HCT116 (cell line): ENCODE results near the gene EIF2AK3. TPM values are rescaled to one million over a fixed set of nuclear protein-coding genes. Genes with fewer than 3 reads are reported as not detected.

ENCODE experiments used
- ATAC-seq: fragments of 200-7000 bp; cut with Tn5 transposase; 2 replicates; pipeline ENCODE4 v1.9.1; 2020; ENCODE audit warnings: mild to moderate bottlenecking, moderate library complexity
- BruUV-seq: library from RNA; stranded (reverse); fragments of 400-500 nt; replicated peaks from 2 replicates; lab custom pipeline; 2021; lab: Mats Ljungman, UMichigan
- CTCF ChIA-PET: fragments of 300-600 bp; sonication (Branson Sonifier 250); formaldehyde crosslinking; loops from one replicate; lab custom pipeline; 2021; ENCODE audit warnings: antibody characterized with exemption; lab: Charles Lee
- POLR2A ChIA-PET: fragments of 300-600, 350-600 bp; sonication (Branson Sonifier 250); formaldehyde crosslinking; loops from one replicate; lab custom pipeline; 2021; ENCODE audit warnings: antibody characterized with exemption; lab: Charles Lee
- RAD21 ChIA-PET, 2 experiments: fragments of 300-600 bp; sonication (Branson Sonifier 250); formaldehyde crosslinking; loops; one replicate each; lab custom pipeline; 2023; ENCODE audit warnings: low total read pairs in 2 of 2; ENCODE audit not compliant: uncharacterized antibody in 2 of 2, unreplicated experiment in 2 of 2, low non-redundant PET in 1 of 2; lab: Charles Lee
- DNase-seq: peaks from one replicate; pipeline ENCODE4 v3.0.0-alpha.2; 2010; ENCODE audit warnings: low read depth, low spot score
- H2AFZ ChIP-seq: fragments of 200-600 bp; shearing (Covaris generic), sonication (generic); 2 replicates; pipeline ENCODE4 v1.6.1; 2017; ENCODE audit warnings: low read depth, mixed run types, mixed read lengths, antibody characterized with exemption, low read length; ENCODE audit not compliant: poor library complexity, severe bottlenecking
- H3K27ac ChIP-seq: 2 replicates; pipeline ENCODE4 v1.5.1; 2012; ENCODE audit warnings: low read depth, low read length
- H3K27me3 ChIP-seq: fragments of 200-600 bp; sonication (generic); 2 replicates; pipeline ENCODE4 v1.6.1; 2016; ENCODE audit warnings: mixed run types, low read length, mixed read lengths; ENCODE audit not compliant: insufficient read depth
- H3K36me3 ChIP-seq, 2 experiments: fragments of 200-500 bp in 1 of 2; fragments of 200-600 bp in 1 of 2; sonication (Bioruptor generic) in 1 of 2; sonication (generic) in 1 of 2; 2 replicates each; pipeline versions ENCODE4 v1.5.1 to v1.6.1; 2014 to 2016; ENCODE audit warnings: low read length in 2 of 2, inconsistent platforms in 1 of 2, mixed read lengths in 1 of 2, mixed run types in 1 of 2; ENCODE audit not compliant: insufficient read depth in 2 of 2, control insufficient read depth in 1 of 2
- H3K4me1 ChIP-seq, 2 experiments: fragments of 200-600 bp in 1 of 2; sonication (generic) in 1 of 2; 2 replicates each; pipeline versions ENCODE4 v1.5.1 to v1.6.1; 2012 to 2017; ENCODE audit warnings: low read length in 2 of 2, inconsistent platforms in 1 of 2, mild to moderate bottlenecking in 1 of 2, mixed read lengths in 1 of 2, mixed run types in 1 of 2, moderate library complexity in 1 of 2; ENCODE audit not compliant: insufficient read depth in 2 of 2, control insufficient read depth in 1 of 2
- H3K4me2 ChIP-seq: fragments of 200-600 bp; sonication (generic); 2 replicates; pipeline ENCODE4 v1.6.1; 2017; ENCODE audit warnings: mixed run types, low read length, mixed read lengths
- H3K4me3 ChIP-seq, 2 experiments: fragments of 200-600 bp in 1 of 2; sonication (generic) in 1 of 2; replicated peaks in 1 of 2; 2 replicates each; pipeline ENCODE4 v1.5.1; 2011 to 2016; ENCODE audit warnings: low read length in 2 of 2, control low read depth in 1 of 2, low read depth in 1 of 2, mild to moderate bottlenecking in 1 of 2, mixed read lengths in 1 of 2, mixed run types in 1 of 2
- H3K79me2 ChIP-seq: fragments of 200-600 bp; sonication (generic); 2 replicates; pipeline ENCODE4 v1.6.1; 2017; ENCODE audit warnings: mild to moderate bottlenecking, mixed run types, low read length, moderate library complexity, mixed read lengths; ENCODE audit not compliant: insufficient read depth
- H3K9ac ChIP-seq: fragments of 200-600 bp; sonication (generic); 2 replicates; pipeline ENCODE4 v1.6.1; 2016; ENCODE audit warnings: low read length, mixed read lengths
- H3K9me2 ChIP-seq: fragments of 200-600 bp; sonication (generic), shearing (Covaris generic); 2 replicates; pipeline ENCODE4 v1.6.1; 2017; ENCODE audit warnings: mixed run types, mild to moderate bottlenecking, moderate library complexity; ENCODE audit not compliant: insufficient read depth
- H3K9me3 ChIP-seq, 2 experiments: fragments of 200-500 bp in 1 of 2; fragments of 200-600 bp in 1 of 2; sonication (Bioruptor generic) in 1 of 2; sonication (generic) in 1 of 2; 2 replicates each; pipeline ENCODE4 v1.6.1; 2014 to 2017; ENCODE audit warnings: low read length in 2 of 2, mixed read lengths in 2 of 2, inconsistent platforms in 1 of 2, low read depth in 1 of 2, mild to moderate bottlenecking in 1 of 2, mixed run types in 1 of 2, moderate library complexity in 1 of 2; ENCODE audit not compliant: control insufficient read depth in 1 of 2, insufficient read depth in 1 of 2
- H4K20me1 ChIP-seq: fragments of 200-600 bp; sonication (generic), shearing (Covaris generic); 2 replicates; pipeline ENCODE4 v1.6.1; 2017; ENCODE audit warnings: mixed run types, mild to moderate bottlenecking, moderate library complexity; ENCODE audit not compliant: insufficient read depth
- CBX3 ChIP-seq: IDR thresholded peaks from 2 replicates; pipeline ENCODE4 v1.6.1; 2012; ENCODE audit warnings: low read depth
- EZH2phosphoT487 ChIP-seq: fragments of 200-600 bp; IDR thresholded peaks from 2 replicates; pipeline ENCODE4 v1.6.1; 2018; ENCODE audit warnings: antibody characterized with exemption, borderline replicate concordance
- RAD21 ChIP-seq: IDR thresholded peaks from 2 replicates; pipeline ENCODE4 v1.6.1; 2012; ENCODE audit warnings: low read depth, mild to moderate bottlenecking
- SP1 ChIP-seq: IDR thresholded peaks from 2 replicates; pipeline ENCODE4 v1.6.1; 2012; ENCODE audit warnings: low read depth
- SRF ChIP-seq: IDR thresholded peaks from 2 replicates; pipeline ENCODE4 v1.6.1; 2012; ENCODE audit warnings: low read depth
- TCF7L2 ChIP-seq: IDR thresholded peaks from 2 replicates; pipeline ENCODE4 v1.7.0; 2011; ENCODE audit warnings: borderline replicate concordance, inconsistent platforms; ENCODE audit not compliant: insufficient read depth, insufficient read length; ENCODE audit errors: extremely low read depth
- YY1 ChIP-seq: IDR thresholded peaks from 2 replicates; pipeline ENCODE4 v1.6.1; 2011; ENCODE audit warnings: low read length, low read depth, moderate library complexity, mild to moderate bottlenecking; ENCODE audit not compliant: insufficient replicate concordance; ENCODE audit errors: extremely low read depth
- intact Hi-C: fragments of 100-400 bp; cut with micrococcal nuclease; formaldehyde crosslinking; loops from 2 replicates; pipeline ENCODE4 v1.10.0; 2022
- total RNA-seq: library from RNA; stranded (reverse); gene quantifications from one replicate; pipeline ENCODE4 v1.2.1, GENCODE V29; 2021; ENCODE audit not compliant: unreplicated experiment
- TF ChIP-seq, protein P1 (sequence below), 3 experiments: fragments of 200-600 bp in 1 of 3; sonication (generic) in 1 of 3; IDR thresholded peaks in 2 of 3; conservative IDR thresholded peaks in 1 of 3; 2 replicates each; pipeline ENCODE4 v1.5.1; 2012 to 2017; ENCODE audit warnings: low read depth in 2 of 3, low read length in 2 of 3, antibody characterized with exemption in 1 of 3, borderline replicate concordance in 1 of 3, control low read depth in 1 of 3, mild to moderate bottlenecking in 1 of 3, mixed read lengths in 1 of 3, mixed run types in 1 of 3, moderate library complexity in 1 of 3; ENCODE audit not compliant: insufficient read depth in 1 of 3
- TF ChIP-seq, protein P2 (sequence below): IDR thresholded peaks from 2 replicates; pipeline ENCODE4 v1.6.1; 2012
- TF ChIP-seq, protein P3 (sequence below): IDR thresholded peaks from 2 replicates; pipeline ENCODE4 v1.6.1; 2012; ENCODE audit warnings: low read depth

The EIF2AK3 gene
- total RNA-seq, 1 experiment from 2014 or later = 8.9 TPM

DNA sequence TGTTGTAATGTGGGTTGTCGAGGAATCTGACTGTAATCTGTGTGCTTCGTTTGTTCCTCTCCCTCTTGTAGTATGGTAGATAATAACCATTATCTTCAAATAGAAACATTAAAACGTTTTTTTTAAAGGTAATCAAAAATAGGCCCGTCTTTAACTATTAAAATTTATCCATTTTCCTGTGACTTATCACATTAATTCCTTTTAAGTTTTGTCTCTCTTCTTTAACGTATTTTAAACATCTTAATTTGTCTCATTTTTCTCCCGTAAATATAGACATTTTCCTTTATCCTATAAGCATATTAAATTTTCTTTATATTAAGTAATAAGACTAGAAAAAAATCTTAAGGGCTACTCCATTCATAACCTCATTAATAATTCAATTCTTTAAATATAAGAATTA, 41.3 kb downstream of the EIF2AK3 start:
- H3K4me1 ChIP-seq = no peaks in the 10 kb centered on the region
- ChIA-PET CTCF (no interaction called here), RAD21 (no interaction called here), POLR2A (interaction anchor here (1.1 kb wide), 1 partner anchor 84 kb away, joined by 3 read pairs; no protein-coding TSS in a partner anchor)
- H3K79me2 ChIP-seq = no peaks in the 10 kb centered on the region
- DNase-seq (no peak), ATAC-seq (no peak)
- intact Hi-C loops = no loop called here
- no peak overlapping the region for H2AFZ ChIP-seq
- no peak overlapping the region for H3K4me2 ChIP-seq
- H3K27me3 ChIP-seq = no peaks in the 10 kb centered on the region
- no peaks in the 10 kb centered on the region for H3K9me3 ChIP-seq
- H4K20me1 ChIP-seq = no peaks in the 10 kb centered on the region
- TF ChIP-seq, protein P1, sequence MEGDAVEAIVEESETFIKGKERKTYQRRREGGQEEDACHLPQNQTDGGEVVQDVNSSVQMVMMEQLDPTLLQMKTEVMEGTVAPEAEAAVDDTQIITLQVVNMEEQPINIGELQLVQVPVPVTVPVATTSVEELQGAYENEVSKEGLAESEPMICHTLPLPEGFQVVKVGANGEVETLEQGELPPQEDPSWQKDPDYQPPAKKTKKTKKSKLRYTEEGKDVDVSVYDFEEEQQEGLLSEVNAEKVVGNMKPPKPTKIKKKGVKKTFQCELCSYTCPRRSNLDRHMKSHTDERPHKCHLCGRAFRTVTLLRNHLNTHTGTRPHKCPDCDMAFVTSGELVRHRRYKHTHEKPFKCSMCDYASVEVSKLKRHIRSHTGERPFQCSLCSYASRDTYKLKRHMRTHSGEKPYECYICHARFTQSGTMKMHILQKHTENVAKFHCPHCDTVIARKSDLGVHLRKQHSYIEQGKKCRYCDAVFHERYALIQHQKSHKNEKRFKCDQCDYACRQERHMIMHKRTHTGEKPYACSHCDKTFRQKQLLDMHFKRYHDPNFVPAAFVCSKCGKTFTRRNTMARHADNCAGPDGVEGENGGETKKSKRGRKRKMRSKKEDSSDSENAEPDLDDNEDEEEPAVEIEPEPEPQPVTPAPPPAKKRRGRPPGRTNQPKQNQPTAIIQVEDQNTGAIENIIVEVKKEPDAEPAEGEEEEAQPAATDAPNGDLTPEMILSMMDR (IDR thresholded peaks at IDR 0.05 in 2 of 3, conservative IDR thresholded peaks at IDR 0.05 in 1 of 3; ENCODE audit: borderline replicate concordance in 1 of 3, insufficient read depth in 1 of 3, low read depth in 2 of 3, low read length in 2 of 3) = no peak
- no peak for TF ChIP-seq EZH2phosphoT487
- no peak for TF ChIP-seq TCF7L2
- TF ChIP-seq, protein P2, sequence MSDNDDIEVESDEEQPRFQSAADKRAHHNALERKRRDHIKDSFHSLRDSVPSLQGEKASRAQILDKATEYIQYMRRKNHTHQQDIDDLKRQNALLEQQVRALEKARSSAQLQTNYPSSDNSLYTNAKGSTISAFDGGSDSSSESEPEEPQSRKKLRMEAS = no peak
- TF ChIP-seq SRF = no peak
- no peak for TF ChIP-seq YY1
- TF ChIP-seq SP1 = no peak
- TF ChIP-seq CBX3 = no peak
- no peak for TF ChIP-seq RAD21
- TF ChIP-seq, protein P3, sequence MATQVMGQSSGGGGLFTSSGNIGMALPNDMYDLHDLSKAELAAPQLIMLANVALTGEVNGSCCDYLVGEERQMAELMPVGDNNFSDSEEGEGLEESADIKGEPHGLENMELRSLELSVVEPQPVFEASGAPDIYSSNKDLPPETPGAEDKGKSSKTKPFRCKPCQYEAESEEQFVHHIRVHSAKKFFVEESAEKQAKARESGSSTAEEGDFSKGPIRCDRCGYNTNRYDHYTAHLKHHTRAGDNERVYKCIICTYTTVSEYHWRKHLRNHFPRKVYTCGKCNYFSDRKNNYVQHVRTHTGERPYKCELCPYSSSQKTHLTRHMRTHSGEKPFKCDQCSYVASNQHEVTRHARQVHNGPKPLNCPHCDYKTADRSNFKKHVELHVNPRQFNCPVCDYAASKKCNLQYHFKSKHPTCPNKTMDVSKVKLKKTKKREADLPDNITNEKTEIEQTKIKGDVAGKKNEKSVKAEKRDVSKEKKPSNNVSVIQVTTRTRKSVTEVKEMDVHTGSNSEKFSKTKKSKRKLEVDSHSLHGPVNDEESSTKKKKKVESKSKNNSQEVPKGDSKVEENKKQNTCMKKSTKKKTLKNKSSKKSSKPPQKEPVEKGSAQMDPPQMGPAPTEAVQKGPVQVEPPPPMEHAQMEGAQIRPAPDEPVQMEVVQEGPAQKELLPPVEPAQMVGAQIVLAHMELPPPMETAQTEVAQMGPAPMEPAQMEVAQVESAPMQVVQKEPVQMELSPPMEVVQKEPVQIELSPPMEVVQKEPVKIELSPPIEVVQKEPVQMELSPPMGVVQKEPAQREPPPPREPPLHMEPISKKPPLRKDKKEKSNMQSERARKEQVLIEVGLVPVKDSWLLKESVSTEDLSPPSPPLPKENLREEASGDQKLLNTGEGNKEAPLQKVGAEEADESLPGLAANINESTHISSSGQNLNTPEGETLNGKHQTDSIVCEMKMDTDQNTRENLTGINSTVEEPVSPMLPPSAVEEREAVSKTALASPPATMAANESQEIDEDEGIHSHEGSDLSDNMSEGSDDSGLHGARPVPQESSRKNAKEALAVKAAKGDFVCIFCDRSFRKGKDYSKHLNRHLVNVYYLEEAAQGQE = no peak
- TF ChIP-seq, all 23 proteins: peak for 0
- H3K9ac ChIP-seq = no peak overlapping the region
- no peaks in the 10 kb centered on the region for H3K9me2 ChIP-seq
- peaks cover 0 to 7% of the 10 kb centered on the region in 2 experiments; a peak in 2 of 4 replicates for H3K36me3 ChIP-seq
- H3K4me3 ChIP-seq = no peak overlapping the region
- H3K27ac ChIP-seq = no peak overlapping the region
- BruUV-seq = no TSS peak
